Peyer's patch (tissue), 4 donors: ENCODE data around the gene RAD51B.

Experiments
- POLR2A ChIP-seq, 2 donors: fragments of 450-650 bp; IDR thresholded peaks; one replicate each; pipeline ENCODE4 v1.5.1; 2017; ENCODE audit warnings: antibody characterized with exemption in 2 of 2, mild to moderate bottlenecking in 2 of 2, moderate library complexity in 2 of 2
- TF ChIP-seq, protein P1 (sequence below), 6 experiments: fragments of 450-650 bp in 4 of 6; fragments of 200-600 bp in 2 of 6; sonication (generic) in 1 of 6; IDR thresholded peaks; one replicate each; pipeline ENCODE4 v1.5.1; 2017 to 2019; ENCODE audit warnings: antibody characterized with exemption in 6 of 6, mild to moderate bottlenecking in 3 of 6, moderate library complexity in 1 of 6

DNA sequence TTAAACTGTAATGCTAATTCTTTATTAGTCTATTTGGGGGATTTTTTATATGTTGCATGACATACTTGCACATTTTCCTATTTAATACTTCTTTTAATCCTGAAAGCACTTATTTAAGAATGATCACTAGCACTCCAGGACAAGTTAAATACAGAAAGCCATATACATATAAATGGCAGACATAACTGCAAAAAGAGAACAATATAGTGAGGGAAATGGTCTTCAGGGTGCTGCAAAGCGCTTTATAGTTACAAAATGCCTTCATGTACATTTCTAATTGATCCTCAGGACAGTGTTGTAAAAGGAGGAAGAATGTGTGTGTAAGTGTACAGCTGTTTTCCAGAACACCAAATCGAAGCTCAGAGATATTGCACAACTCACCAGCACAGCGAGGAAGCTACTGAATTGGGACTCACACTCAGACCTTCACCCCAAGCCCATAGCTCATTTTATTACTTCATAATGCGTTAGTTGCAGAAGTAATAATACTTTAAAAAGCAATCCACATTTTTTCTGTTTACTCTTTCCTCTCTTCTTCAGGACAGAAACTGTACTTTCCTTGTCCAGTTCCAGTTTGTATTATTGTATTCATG, 428.2 kb downstream of the RAD51B start:
- TF ChIP-seq POLR2A (IDR thresholded peaks at IDR 0.05) = no peak
- TF ChIP-seq, protein P1, sequence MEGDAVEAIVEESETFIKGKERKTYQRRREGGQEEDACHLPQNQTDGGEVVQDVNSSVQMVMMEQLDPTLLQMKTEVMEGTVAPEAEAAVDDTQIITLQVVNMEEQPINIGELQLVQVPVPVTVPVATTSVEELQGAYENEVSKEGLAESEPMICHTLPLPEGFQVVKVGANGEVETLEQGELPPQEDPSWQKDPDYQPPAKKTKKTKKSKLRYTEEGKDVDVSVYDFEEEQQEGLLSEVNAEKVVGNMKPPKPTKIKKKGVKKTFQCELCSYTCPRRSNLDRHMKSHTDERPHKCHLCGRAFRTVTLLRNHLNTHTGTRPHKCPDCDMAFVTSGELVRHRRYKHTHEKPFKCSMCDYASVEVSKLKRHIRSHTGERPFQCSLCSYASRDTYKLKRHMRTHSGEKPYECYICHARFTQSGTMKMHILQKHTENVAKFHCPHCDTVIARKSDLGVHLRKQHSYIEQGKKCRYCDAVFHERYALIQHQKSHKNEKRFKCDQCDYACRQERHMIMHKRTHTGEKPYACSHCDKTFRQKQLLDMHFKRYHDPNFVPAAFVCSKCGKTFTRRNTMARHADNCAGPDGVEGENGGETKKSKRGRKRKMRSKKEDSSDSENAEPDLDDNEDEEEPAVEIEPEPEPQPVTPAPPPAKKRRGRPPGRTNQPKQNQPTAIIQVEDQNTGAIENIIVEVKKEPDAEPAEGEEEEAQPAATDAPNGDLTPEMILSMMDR (IDR thresholded peaks at IDR 0.05) = no peak
